GM18868 (cell line): Measurements from ENCODE around the gene CDK6.
"Not testable (repeated sequence)": the region's sequence is repeated elsewhere in the genome, so short reads cannot be mapped to it uniquely, and the experiment has no call there.

ENCODE experiments used
- ATAC-seq: cut with Tn5 transposase; IDR thresholded peaks from one replicate; pipeline ENCODE4 v1.9.1; 2021; ENCODE audit warnings: mild to moderate bottlenecking, moderate library complexity; ENCODE audit not compliant: unreplicated experiment

The CDK6 gene

GRCh38 chr7:92604517-92604916 lies 231.9 kb downstream of the CDK6 start:
- ATAC-seq = not testable (repeated sequence)

GRCh38 chr7:92603089-92603445 lies 233.3 kb downstream of the CDK6 start:
- ATAC-seq = no peak

- ATAC-seq = no peak
Measured at GRCh38 chr7:92602352-92603088, 233.9 kb downstream of the CDK6 start.

- ATAC-seq = peak; percentile 73
Measured at GRCh38 chr7:92598310-92598981, 237.9 kb downstream of the CDK6 start.

GRCh38 chr7:92595281-92595680 lies 241.1 kb downstream of the CDK6 start:
- no peak for ATAC-seq

DNA sequence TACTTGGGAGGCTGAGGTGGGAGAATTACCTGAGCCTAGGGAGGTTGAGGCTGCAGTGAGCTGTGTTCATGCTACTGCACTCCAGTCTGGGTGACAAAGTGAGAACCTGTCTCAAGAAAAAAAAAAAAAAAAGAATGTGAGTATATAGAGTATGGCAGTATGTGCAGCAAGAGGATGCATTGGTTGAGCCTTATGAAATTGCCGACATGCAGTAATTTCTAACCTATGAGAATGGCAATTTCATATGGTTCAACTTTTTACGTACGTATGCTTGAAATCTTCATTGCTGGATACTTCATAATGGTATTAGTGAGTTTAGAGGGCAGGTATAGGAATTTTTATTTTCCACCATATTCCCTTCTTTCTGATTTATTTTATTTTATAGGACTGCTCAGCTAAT lies 241.6 kb downstream of the CDK6 start:
- no peak for ATAC-seq

DNA sequence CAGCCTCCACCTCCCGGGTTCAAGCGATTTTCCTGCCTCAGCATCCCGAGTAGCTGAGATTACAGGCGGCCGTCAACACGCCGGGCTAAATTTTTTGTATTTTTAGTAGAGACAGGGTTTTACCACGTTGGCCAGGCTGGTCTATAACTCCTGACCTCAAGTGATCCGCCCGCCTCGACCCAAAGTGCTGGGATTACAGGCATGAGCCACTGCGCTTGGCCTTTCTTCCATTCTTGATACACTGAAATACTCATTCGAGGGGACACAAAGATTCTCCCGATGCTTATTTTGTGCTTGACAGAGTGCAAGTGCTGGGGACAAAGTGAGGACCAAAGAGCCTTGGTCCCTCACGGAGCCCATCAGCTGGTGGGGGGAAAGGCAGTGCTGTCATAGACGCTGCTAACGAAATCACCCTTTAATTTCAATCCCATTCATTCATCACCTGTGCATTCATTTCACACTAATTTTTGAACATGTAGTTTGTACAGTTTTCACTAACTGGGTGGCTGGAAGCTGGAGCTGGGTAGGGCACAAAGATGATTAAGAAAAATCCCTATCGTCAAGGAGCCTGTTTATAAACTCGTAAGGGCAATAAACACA lies 245.6 kb downstream of the CDK6 start:
- no peak for ATAC-seq

DNA sequence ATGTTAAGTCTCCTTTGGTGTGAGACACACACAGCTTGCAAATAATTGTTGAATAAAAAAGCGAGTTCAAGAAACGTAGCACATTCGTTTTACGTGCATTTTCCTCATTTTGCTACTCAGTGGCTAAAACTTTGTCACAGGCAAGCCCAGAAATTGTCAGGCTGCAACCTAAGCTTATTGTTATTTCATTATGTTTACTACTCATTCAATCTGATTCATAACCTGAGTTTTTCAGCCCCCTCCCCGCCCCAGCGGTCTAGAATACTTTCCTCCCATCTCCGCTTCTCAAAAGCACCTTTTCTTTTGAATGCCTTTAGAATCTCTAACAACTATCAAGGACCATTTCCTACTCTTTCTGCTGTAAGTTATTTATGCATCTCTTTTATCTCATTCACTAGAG lies 247.3 kb downstream of the CDK6 start:
- ATAC-seq = no peak

- ATAC-seq = no peak
Measured at GRCh38 chr7:92588561-92588960, 247.8 kb downstream of the CDK6 start.

- ATAC-seq = no peak
Measured at GRCh38 chr7:92586841-92587240, 249.5 kb downstream of the CDK6 start.

- ATAC-seq = no peak
Measured at GRCh38 chr7:92586403-92586802, 250.0 kb downstream of the CDK6 start.

DNA sequence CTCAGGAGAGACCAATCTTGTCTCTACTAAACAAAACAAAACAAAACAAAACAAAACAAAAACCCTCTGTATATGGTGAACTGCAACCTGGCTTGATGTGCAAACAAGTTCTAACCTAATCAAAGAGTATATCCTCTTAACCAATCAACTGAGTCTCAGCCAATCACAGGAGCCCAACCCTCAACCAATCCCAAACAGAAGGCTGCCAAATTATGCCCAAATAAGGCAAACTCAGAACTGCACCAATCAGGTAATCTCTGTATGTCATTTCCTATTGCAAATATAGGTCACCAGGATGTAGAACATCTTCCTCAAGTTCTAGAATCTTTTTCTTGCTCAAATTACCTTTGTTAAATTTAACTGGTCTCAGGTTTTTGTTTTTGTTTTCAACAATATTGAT lies 251.4 kb downstream of the CDK6 start:
- ATAC-seq = no peak

DNA sequence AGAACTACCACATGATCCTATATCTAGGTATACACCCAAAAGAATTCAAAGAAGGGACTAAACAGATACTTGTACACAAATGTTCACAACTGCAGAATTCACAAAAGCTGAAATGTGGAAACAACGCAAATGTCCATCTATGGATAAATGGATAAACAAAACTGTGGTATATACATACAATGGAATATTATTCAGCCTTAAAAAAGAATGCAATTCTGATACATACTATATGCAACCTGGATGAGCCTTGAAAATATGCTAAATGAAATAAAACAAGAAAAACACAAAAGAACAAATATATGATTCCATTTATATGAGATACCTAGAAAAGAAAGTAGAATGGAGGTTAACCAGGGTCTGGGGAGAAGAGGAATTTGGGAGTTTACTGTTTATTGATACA lies 253.4 kb downstream of the CDK6 start:
- no peak for ATAC-seq

GRCh38 chr7:92576296-92576695 lies 260.1 kb downstream of the CDK6 start:
- no peak for ATAC-seq

- no peak for ATAC-seq
Measured at GRCh38 chr7:92569137-92569536, 267.2 kb downstream of the CDK6 start.

GRCh38 chr7:92567460-92567859 lies 268.9 kb downstream of the CDK6 start:
- no peak for ATAC-seq

DNA sequence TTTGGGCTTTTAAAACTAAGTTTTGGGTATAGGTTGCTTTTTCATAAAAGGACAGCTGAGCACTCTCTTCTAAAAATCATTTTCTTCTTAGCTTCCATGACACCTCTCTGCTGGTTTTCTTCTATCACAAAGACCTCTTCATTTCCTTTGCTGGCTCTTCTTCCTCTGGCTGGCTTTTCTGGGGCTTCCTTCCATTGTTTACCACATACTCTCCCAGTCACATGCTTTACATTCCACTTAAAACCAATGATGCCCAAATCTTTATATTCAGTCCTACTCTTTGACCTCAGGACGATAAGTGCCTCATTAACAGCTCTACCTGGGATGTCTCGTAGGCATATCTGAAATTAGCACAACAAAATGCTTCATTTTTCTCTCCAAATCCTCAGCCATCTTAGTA lies 273.0 kb downstream of the CDK6 start:
- no peak for ATAC-seq

DNA sequence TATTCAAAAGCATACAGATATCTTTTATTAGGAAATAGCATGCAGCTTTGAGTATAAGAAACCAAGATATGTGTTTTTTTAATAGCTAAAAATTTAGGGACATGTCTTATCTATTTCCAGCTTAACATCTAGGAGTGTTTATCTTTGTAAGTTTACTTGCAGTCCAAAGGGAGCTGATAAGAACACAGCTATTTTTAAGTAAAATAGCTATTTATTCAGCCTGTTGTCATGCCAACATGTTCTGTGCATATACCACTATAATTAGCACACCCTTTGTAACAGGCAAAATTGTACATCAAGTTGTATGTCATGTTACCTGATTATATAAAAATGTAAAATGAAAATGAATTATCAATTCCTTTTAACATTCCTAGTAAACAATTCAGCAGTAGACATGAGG lies 275.8 kb downstream of the CDK6 start:
- no peak for ATAC-seq

DNA sequence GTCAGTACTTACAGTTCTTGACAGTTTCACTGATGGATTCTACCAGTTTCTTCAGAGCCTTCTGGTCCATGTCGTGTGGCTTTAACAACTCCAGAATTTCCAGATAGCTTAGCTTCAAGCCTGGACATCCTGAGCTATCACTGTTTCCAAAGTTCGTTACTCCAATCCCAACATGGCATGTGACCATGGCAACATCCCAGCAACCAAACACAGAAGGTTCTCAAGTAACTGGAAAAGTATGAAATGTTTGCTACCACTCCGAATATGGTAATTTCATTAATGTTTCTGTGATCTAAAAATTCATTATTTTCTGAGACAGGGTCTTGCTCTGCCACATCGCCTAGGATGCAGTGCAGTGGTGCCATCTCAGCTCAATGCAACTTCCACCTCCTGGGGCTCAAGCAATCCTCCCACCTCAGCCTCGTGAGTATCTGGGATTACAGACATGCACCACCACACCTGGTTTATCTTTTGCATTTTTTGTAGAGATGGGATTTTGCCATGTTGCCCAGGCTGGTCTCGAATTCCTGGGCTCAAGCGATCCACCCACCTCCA lies 278.5 kb downstream of the CDK6 start:
- ATAC-seq = no peak

- no peak for ATAC-seq
Measured at GRCh38 chr7:92557249-92557648, 279.1 kb downstream of the CDK6 start.
